GM21723 (cell line): Measurements from ENCODE around the gene PRKCQ.
"Not testable (repeated sequence)": the region's sequence is repeated elsewhere in the genome, so short reads cannot be mapped to it uniquely, and the experiment has no call there.

Experiments used
- ATAC-seq: cut with Tn5 transposase; IDR thresholded peaks from one replicate; pipeline ENCODE4 v1.9.1; 2021; ENCODE audit warnings: mild to moderate bottlenecking, moderate library complexity; ENCODE audit not compliant: unreplicated experiment

The PRKCQ gene

GRCh38 chr10:6595499-6595898 is 15.4 kb upstream of the PRKCQ start:
- ATAC-seq, result no peak

- no peak for ATAC-seq
Observed at GRCh38 chr10:6593241-6593671, 13.2 kb upstream of the PRKCQ start.

- ATAC-seq, result no peak
Observed at GRCh38 chr10:6592080-6592479, 12.0 kb upstream of the PRKCQ start.

GRCh38 chr10:6591668-6592067 is 11.6 kb upstream of the PRKCQ start:
- ATAC-seq, result no peak

GRCh38 chr10:6590100-6590499 is 10.0 kb upstream of the PRKCQ start:
- no peak for ATAC-seq

GRCh38 chr10:6589287-6590094 is 9.4 kb upstream of the PRKCQ start:
- ATAC-seq, result no peak

GRCh38 chr10:6588845-6589244 is 8.8 kb upstream of the PRKCQ start:
- no peak for ATAC-seq

- ATAC-seq, result no peak
Observed at GRCh38 chr10:6588082-6588481, 8.0 kb upstream of the PRKCQ start.

GRCh38 chr10:6586501-6586900 is 6.4 kb upstream of the PRKCQ start:
- ATAC-seq, result no peak

GRCh38 chr10:6583447-6583846 is 3.4 kb upstream of the PRKCQ start:
- ATAC-seq, result no peak

- not testable (repeated sequence) for ATAC-seq
Observed at GRCh38 chr10:6582913-6583312, 2.8 kb upstream of the PRKCQ start.

GRCh38 chr10:6582298-6582697 is 2.2 kb upstream of the PRKCQ start:
- no peak for ATAC-seq

- ATAC-seq, result no peak
Observed at GRCh38 chr10:6581778-6582228, 1.7 kb upstream of the PRKCQ start.

GRCh38 chr10:6581223-6581622 is 1.1 kb upstream of the PRKCQ start:
- ATAC-seq, result not testable (repeated sequence)

- peak; percentile 96 for ATAC-seq
Observed at GRCh38 chr10:6580279-6581029, 378 bp upstream of the PRKCQ start.

GRCh38 chr10:6579183-6579903 is 733 bp downstream of the PRKCQ start:
- ATAC-seq, result no peak

- no peak for ATAC-seq
Observed at GRCh38 chr10:6578795-6579182, 1.3 kb downstream of the PRKCQ start.

- no peak for ATAC-seq
Observed at GRCh38 chr10:6578251-6578771, 1.8 kb downstream of the PRKCQ start.

GRCh38 chr10:6576326-6576725 is 3.8 kb downstream of the PRKCQ start:
- ATAC-seq, result no peak

- no peak for ATAC-seq
Observed at GRCh38 chr10:6574664-6575176, 5.4 kb downstream of the PRKCQ start.

GRCh38 chr10:6570893-6571292 is 9.2 kb downstream of the PRKCQ start:
- ATAC-seq, result no peak
